ENCODE data around the gene HDGF.
A peak's percentile ranks its signal among the peaks of the same experiment; 100 is the strongest.
"Not testable (repeated sequence)": the region's sequence is repeated elsewhere in the genome, so short reads cannot be mapped to it uniquely, and the experiment has no call there.

HDGF gene

DNA sequence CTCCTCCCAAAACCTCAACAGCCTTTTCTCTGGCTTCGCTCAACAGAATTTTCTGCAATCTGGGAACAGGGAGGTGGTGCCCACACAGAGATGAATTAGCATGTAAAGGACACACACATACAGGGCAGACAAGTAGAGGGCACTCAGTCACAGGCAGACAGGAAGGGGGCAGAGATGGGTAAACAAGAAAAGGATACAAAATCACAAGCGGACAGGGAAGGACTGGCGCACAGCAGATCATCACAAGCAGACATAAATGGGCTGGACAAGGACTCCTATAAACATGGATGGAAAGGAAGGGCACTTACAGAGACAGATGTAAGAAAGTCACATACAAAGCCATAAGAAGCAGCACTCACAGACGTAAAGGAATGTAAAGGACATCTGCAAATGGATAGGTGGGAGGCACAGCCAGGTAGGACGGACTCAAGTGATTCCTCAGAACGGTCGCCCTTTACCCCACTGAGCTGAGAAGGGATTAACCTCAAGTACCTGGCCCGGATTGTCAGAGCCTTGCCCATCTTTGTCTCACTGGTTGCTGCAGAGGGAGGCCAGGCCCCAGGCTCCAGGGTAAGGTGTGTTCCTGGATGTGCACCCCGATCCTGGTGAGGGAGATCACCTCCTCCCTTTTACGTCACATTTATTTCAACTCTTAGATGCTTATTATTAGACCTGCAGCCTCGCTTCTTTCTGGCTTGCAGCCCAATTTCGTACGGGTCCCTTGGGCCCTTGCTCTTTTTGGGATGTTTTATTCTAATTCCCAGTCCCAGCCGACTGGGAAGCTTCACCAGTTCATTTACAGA lies 15.0 kb upstream of the HDGF start:
- DNase-seq = no peak

- DNase-seq = no peak
These were observed 14.2 kb upstream of the HDGF start for GRCh38 chr1:156765666-156766065.

DNA sequence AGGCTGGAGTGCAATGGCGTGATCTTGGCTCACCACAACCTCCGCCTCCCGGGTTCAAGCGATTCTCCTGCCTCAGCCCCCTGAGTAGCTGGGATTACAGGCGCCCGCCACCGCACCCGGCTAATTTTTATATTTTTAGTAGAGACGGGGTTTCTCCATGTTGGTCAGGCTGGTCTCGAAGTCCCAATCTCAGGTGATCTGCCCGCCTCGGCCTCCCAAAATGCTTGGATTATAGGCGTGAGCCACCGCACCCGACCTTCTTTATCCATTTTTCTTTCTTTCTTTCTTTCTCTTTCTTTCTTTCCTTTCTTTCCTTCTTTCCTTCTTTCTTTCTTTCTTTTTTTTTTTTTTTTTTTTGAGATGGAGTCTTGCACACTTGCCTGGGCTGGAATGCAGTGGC lies 13.7 kb upstream of the HDGF start:
- not testable (repeated sequence) for DNase-seq

DNA sequence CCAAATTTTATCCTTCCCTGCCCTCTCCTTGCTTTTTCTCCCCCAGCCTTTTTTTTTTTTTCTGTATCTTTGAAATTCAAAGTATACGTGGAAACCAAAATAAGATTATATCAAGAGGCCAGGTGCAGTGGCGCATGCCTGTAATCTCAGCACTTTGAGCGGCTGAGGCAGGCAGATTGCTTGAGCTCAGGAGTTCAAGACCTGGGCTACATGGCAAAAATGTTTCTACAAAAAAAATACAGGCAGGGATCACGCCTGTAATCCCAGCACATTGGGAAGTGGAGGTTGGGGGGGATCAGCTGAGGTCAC lies 9.3 kb upstream of the HDGF start:
- no peak for DNase-seq

GRCh38 chr1:156760092-156760795 lies 8.8 kb upstream of the HDGF start:
- DNase-seq = no peak

DNA sequence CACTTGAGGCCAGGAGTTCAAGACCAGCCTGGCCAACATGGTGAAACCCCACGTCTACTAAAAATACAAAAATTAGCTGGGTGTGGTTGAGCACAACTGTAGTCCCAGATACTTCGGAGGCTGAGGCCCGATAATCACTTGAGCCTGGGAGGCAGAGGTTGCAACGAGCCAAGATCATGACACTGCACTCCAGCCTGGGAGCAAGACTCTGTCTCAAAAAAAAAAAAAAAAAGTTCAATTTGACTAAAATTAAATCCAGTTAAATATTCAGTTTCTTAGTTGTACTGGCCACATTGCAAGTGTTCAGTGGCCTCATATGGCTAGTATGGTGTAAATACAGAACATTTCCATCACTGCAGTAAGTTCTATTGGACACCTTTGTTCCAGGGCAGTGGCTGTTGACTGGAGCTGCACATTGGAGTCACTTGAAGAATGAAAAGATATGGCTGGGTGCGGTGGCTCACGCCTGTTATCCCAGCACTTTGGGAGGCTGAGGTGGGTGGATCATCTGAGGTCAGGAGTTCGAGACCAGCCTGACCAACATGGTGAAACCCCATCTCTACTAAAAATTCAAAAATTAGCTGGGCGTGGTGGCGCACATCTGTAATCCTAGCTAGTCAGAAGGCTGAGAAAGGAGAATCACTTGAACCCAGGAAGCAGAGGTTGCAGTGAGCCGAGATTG lies 6.2 kb upstream of the HDGF start:
- DNase-seq = not testable (repeated sequence)

- no peak for DNase-seq
These were observed 4.9 kb upstream of the HDGF start for GRCh38 chr1:156756355-156756754.

- no peak for DNase-seq
These were observed 4.1 kb upstream of the HDGF start for GRCh38 chr1:156755527-156755950.

DNA sequence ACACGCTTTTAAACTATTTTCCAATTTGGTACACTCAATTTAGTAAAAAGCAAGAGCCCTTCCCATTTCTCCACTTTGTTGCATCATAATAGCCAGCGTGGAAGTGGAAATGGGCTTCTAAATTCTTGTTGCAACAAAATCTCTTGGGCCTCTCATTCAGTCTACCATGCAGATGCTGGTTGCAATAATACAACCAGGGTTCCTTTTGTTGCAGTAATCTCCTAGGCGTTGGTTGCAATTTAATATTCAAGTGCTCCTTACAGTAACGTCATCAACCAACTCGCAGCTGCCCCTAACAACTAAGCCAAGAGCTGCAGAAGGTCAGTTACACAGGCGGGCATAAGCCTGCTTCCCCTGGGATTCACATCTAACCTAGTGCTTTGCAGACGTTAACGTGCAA lies 2.7 kb upstream of the HDGF start:
- DNase-seq = peak in 1 of 2 experiments; percentile 46

DNA sequence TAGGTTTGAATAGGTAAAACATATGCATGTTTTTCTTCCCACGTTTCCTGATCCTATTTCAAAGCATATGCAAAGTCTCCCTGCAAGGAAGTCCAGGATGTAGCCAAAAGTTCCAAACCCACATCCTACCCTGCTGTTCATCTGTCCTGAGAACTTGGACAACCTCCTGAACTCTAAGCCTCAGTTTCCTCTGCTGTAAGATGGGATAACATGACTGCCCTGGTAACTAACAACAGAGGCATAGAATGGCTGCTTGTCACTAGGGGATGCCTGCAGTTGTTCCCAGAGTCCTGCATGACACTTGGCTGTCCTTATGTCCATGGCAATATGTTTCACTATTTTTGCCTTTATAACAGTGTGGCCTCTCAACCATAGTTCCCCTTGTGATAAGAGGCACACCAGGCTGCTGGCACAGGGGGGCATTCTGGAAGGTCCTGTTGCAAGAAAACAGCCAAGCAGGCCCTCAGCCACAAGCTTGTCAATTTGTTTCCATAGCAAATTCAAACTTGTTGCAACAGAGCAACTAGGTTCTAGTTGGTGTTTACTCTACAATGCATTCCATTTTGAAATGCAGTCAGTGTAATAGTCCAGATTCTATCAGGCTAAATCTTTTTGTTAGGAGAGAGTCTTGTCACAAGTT lies 1.5 kb upstream of the HDGF start:
- no peak for DNase-seq

- peak; percentile 94 for DNase-seq
These were observed 444 bp upstream of the HDGF start for GRCh38 chr1:156751757-156752481.

GRCh38 chr1:156750711-156751450 lies 594 bp downstream of the HDGF start:
- no peak for DNase-seq

DNA sequence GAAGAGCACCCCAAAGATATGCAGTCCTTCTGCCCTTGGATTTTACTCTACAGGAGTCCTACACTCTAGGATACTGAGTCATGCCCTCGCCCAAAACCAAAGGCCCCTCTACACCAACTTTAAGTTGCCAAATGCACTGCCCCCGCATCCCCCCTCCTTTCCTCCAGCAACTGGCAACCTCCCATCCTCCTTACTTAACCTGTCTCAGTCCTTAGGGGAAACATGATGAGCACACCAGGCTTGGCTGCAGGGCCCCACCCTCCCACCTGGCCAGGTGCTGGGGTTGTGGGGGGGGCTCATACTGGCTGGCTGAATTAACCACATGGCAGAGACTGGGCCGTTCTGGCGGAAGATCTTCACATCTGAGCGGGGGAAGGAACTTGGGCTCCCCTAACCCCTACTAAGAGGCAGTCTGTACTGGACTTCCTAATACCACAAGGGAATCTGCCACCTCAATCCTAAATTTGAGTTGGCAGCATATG lies 1.2 kb downstream of the HDGF start:
- DNase-seq = no peak

DNA sequence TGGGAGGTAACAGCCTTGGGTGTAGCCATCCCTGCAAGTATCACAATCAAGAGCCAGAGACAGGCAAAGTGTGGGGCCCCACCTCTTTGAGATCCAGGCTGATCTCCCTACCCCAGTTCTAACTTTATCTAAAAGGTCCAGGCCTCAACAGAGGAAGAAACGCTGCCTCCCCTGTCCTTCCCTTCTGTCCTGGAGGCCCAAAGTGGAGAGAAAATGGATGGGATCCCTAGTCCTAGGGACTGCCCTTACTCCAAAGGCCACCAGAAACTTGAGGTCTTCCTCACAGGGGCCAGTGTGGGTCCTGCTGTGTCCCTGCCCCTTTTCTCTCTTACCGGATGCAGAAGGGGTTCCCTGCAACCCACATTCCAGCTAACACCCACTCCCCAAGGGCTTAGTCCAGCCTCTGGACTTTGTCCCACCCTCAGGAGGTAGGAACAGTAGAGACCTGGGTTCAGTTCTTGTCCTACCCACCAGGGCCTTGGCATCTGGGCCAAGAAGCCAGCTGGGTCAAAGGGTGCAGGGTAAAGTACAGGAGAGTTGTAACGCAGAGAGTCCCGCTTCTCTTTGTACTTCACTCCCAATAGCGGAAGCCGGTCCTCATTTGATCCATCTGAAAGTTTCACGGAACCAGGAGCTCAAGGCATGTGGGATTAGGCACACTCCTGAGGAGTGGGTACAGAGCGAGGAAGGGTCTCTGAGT lies 1.9 kb downstream of the HDGF start:
- no peak for DNase-seq

GRCh38 chr1:156748670-156749418 lies 2.6 kb downstream of the HDGF start:
- no peak for DNase-seq

DNA sequence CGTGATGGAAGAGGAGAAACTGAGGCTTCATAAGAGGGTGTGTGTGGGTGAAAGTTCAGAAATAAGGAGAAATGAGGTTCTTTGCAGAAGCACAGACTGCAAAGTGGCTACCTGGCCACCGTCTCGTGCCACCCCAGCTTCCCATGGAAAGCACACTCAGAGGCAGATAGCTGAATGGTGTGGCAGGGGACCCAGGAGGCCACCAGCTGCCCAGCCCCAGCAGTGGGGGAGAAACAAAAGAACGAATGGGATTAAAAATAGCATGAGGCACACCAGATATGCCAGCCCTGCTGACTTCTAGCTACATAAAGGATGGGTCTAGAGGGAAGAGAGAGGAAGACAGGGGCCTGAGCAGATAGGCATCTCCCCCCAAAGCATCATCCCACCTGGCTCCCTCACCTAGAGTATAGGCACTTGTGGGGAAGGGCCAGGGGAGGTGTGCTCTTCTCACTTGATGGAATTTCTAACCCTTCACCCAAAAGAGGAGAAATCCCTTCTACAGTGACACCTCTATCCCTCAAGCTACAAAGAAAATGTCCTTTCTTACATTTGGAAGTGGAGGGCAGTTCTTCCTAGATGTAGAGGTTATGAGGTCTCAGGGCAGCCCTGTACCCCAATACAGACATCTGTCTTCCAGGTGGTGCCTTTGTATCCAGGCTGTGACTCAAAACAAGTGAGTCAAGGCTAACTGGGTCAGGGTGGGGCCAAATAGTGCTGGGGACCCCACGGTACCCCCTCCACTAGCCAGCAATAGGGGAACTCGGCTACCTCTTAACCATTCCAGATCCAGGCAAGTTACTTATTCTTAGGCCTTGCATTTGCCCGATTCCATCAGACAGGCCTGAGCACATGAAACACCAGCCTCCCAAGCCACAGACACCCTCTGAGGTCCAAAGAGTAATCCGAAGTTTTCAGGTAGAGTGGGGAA lies 3.5 kb downstream of the HDGF start:
- no peak for DNase-seq

DNA sequence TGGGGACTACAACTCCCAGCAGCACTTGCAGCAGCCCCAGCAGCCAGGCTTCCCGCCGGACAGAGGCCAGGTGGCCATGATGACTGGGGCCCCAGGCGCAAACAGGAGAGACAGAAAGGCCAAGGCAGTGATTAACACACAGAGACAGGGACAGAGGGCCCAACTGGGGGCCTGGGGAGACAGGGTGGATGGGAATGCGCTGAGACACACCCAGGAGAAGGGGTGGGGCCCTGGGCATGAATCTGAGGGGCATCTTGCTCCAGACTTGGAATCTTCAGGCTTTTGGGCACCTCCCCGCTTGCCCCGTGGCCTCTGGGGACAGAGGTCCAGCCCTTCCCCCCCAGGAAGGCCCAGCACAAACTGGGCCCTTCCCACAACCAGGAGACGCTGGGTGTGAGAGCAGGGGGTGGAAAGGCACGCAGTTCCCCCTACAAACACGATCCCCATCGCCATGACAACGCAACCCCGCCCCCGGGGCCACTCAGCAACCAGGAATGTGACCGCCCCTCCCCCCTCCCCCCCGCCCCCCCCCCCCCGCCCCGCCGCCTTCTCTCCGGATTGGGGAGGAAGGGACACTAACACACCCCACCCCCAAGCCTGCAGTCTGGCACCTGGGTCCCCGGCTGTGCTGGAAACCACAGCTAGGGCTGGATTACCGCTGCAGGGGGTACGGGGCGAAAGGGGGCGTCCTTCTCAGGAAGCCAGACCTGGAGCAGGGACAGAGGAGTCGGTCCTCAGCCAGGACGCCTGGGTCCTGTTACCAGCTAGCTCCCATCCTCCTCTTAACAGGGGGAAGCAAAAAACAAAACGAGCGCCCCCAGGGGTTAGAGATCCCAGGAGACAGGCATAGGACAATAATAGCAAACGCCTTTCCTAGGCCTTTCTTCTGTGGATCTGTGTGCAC lies 4.5 kb downstream of the HDGF start:
- DNase-seq = peak; percentile 47 to 55

DNA sequence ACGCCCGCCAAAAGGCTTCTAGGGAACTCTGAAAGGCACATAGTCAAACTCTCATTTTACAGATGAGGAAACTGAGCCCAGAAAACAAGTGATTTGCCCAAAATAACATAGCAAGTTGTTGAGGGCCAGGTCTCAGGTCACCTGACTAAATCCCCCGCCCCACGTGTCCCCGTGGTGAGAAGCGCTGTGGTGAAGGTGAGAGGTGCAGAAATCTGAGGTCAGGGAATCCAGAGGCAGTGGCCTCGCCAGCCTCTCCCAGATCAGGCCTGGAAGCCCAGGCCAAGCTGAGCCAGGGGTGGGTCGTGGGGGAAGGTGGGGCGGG lies 5.1 kb downstream of the HDGF start:
- no peak for DNase-seq

All from NCI-H1930 (cell line).